Activated CD4-positive, CD25-positive, alpha-beta regulatory T cell treated with anti-CD3 and anti-CD28 coated beads, Interleukin-2, amount 50 U/mL, for 24 hours (primary cell): ENCODE data around the gene WDR5.
A peak's percentile ranks its signal among the peaks of the same experiment; 100 is the strongest.

Experiments
- ATAC-seq, 2 donors: fragments of 150-1000 bp; cut with Tn5 transposase; one replicate each; pipeline ENCODE4 v1.10.0; 2021; ENCODE audit warnings: mild to moderate bottlenecking in 1 of 2, moderate library complexity in 1 of 2

WDR5 gene

GRCh38 chr9:134132208-134132870, 3.5 kb upstream of the WDR5 start:
- no peak for ATAC-seq

GRCh38 chr9:134134949-134135342, 936 bp upstream of the WDR5 start:
- no peak for ATAC-seq

- peak; percentile 7 to 18 for ATAC-seq
These were observed 475 bp downstream of the WDR5 start for GRCh38 chr9:134136118-134136995.

- ATAC-seq = no peak
These were observed 1.1 kb downstream of the WDR5 start for GRCh38 chr9:134136996-134137299.

GRCh38 chr9:134138292-134138691, 2.4 kb downstream of the WDR5 start:
- ATAC-seq = no peak

GRCh38 chr9:134139081-134139480, 3.2 kb downstream of the WDR5 start:
- no peak for ATAC-seq

- ATAC-seq = no peak
These were observed 6.0 kb downstream of the WDR5 start for GRCh38 chr9:134141906-134142305.

GRCh38 chr9:134144801-134145200, 8.9 kb downstream of the WDR5 start:
- ATAC-seq = no peak

GRCh38 chr9:134145262-134145661, 9.4 kb downstream of the WDR5 start:
- ATAC-seq = no peak

- no peak for ATAC-seq
These were observed 11.1 kb downstream of the WDR5 start for GRCh38 chr9:134146774-134147493.

- ATAC-seq = no peak
These were observed 13.5 kb downstream of the WDR5 start for GRCh38 chr9:134149380-134149779.

- no peak for ATAC-seq
These were observed 14.8 kb downstream of the WDR5 start for GRCh38 chr9:134150557-134151214.

GRCh38 chr9:134152022-134152448, 16.2 kb downstream of the WDR5 start:
- ATAC-seq = no peak

- ATAC-seq = no peak
These were observed 16.6 kb downstream of the WDR5 start for GRCh38 chr9:134152488-134152887.

GRCh38 chr9:134153450-134153849, 17.6 kb downstream of the WDR5 start:
- no peak for ATAC-seq

GRCh38 chr9:134154262-134154701, 18.4 kb downstream of the WDR5 start:
- ATAC-seq = no peak

GRCh38 chr9:134155812-134156377, 20.0 kb downstream of the WDR5 start:
- no peak for ATAC-seq

- ATAC-seq = no peak
These were observed 20.9 kb downstream of the WDR5 start for GRCh38 chr9:134156564-134157377.

GRCh38 chr9:134157378-134157885, 21.6 kb downstream of the WDR5 start:
- no peak for ATAC-seq

- no peak for ATAC-seq
These were observed 22.4 kb downstream of the WDR5 start for GRCh38 chr9:134158242-134158641.

GRCh38 chr9:134158753-134159392, 23.0 kb downstream of the WDR5 start:
- ATAC-seq = no peak
